ENCODE data around the gene QRICH1.
A peak's percentile ranks its signal among the peaks of the same experiment; 100 is the strongest.

The QRICH1 gene

GRCh38 chr3:49121132-49121736 is 27.4 kb upstream of the QRICH1 start:
- Histone ChIP-seq H3K27ac (peak overlapping the region; percentile 72), H3K27me3 (ENCODE audit: insufficient read depth, low read depth, severe bottlenecking) (no peaks in the 10 kb centered on the region), H3K36me3 (peaks cover 46% of the 10 kb centered on the region), H3K9me3 (ENCODE audit: severe bottlenecking) (no peaks in the 10 kb centered on the region), H3K4me3 (ENCODE audit: low read depth, low read length) (peak overlapping the region; percentile 67)
- TF ChIP-seq CTCF (IDR thresholded peaks at IDR 0.05; ENCODE audit: low read depth, low read length), result no peak
- no peak for DNase-seq

GRCh38 chr3:49120438-49121131 is 26.7 kb upstream of the QRICH1 start, which contains the start of gene USP19:
Gene USP19, minus strand, starts transcription at chr3:49120823. Its CDS starts 1,678 bp downstream, at chr3:49119145.
- peaks cover 53% of the 10 kb centered on the region for H3K36me3 ChIP-seq

GRCh38 chr3:49120096-49120437 is 26.2 kb upstream of the QRICH1 start:
- peaks cover 58% of the 10 kb centered on the region for H3K36me3 ChIP-seq
- no peaks in the 10 kb centered on the region for H3K9me3 ChIP-seq (ENCODE audit: severe bottlenecking)
- DNase-seq, result no peak
- peak overlapping the region; percentile 67 for H3K4me3 ChIP-seq (ENCODE audit: low read depth, low read length)
- TF ChIP-seq CTCF (IDR thresholded peaks at IDR 0.05; ENCODE audit: low read depth, low read length), result no peak
- H3K27ac ChIP-seq, result peak overlapping the region; percentile 72
- H3K27me3 ChIP-seq (ENCODE audit: insufficient read depth, low read depth, severe bottlenecking), result no peaks in the 10 kb centered on the region

More at GRCh38 chr3:49120438-49121131, 26.7 kb upstream of the QRICH1 start, which contains the start of gene USP19:
- DNase-seq, result peak; percentile 93
- Histone ChIP-seq H3K9me3 (ENCODE audit: severe bottlenecking) (no peaks in the 10 kb centered on the region), H3K27me3 (ENCODE audit: insufficient read depth, low read depth, severe bottlenecking) (no peaks in the 10 kb centered on the region), H3K27ac (peak within 1 kb of the TSS; percentile 72), H3K4me3 (ENCODE audit: low read depth, low read length) (peak within 1 kb of the TSS; percentile 67)
- no peak for TF ChIP-seq CTCF (IDR thresholded peaks at IDR 0.05; ENCODE audit: low read depth, low read length)

- H3K27me3 ChIP-seq (ENCODE audit: insufficient read depth, low read depth, severe bottlenecking), result no peaks in the 10 kb centered on the region
- H3K4me3 ChIP-seq (ENCODE audit: low read depth, low read length), result peak overlapping the region; percentile 67
- no peaks in the 10 kb centered on the region for H3K9me3 ChIP-seq (ENCODE audit: severe bottlenecking)
- H3K36me3 ChIP-seq, result peaks cover 64% of the 10 kb centered on the region
- TF ChIP-seq CTCF (IDR thresholded peaks at IDR 0.05; ENCODE audit: low read depth, low read length), result no peak
- H3K27ac ChIP-seq, result no peak overlapping the region
- no peak for DNase-seq
Measured at GRCh38 chr3:49119439-49119838, 25.6 kb upstream of the QRICH1 start.

GRCh38 chr3:49119036-49119435 is 25.2 kb upstream of the QRICH1 start:
- H3K27me3 ChIP-seq (ENCODE audit: insufficient read depth, low read depth, severe bottlenecking), result no peaks in the 10 kb centered on the region
- peaks cover 68% of the 10 kb centered on the region for H3K36me3 ChIP-seq
- DNase-seq, result no peak
- TF ChIP-seq CTCF (IDR thresholded peaks at IDR 0.05; ENCODE audit: low read depth, low read length), result no peak
- H3K9me3 ChIP-seq (ENCODE audit: severe bottlenecking), result no peaks in the 10 kb centered on the region
- no peak overlapping the region for H3K27ac ChIP-seq
- no peak overlapping the region for H3K4me3 ChIP-seq (ENCODE audit: low read depth, low read length)

Data from WERI-Rb-1 (cell line).